Daoy (cell line): ENCODE measurements around the gene PATZ1. TPM values are rescaled to one million over a fixed set of nuclear protein-coding genes. Genes with fewer than 3 reads are reported as not detected.
"Not testable (repeated sequence)": the region's sequence is repeated elsewhere in the genome, so short reads cannot be mapped to it uniquely, and the experiment has no call there.

Experiments used
- DNase-seq: peaks from one replicate; pipeline ENCODE4 v3.0.0-alpha.2; 2015; ENCODE audit warnings: low read depth
- total RNA-seq: library from RNA; depleted of rRNA; stranded (reverse); fragments of >200 nt; shearing (Covaris generic); gene quantifications from 2 replicates; pipeline ENCODE4 v1.2.3, GENCODE V29; 2014

The PATZ1 gene
- total RNA-seq, 1 experiment from 2014 or later, result 19.5 TPM

- no peak for DNase-seq
Observed at GRCh38 chr22:31343235-31344191, 2.6 kb downstream of the PATZ1 start.

DNA sequence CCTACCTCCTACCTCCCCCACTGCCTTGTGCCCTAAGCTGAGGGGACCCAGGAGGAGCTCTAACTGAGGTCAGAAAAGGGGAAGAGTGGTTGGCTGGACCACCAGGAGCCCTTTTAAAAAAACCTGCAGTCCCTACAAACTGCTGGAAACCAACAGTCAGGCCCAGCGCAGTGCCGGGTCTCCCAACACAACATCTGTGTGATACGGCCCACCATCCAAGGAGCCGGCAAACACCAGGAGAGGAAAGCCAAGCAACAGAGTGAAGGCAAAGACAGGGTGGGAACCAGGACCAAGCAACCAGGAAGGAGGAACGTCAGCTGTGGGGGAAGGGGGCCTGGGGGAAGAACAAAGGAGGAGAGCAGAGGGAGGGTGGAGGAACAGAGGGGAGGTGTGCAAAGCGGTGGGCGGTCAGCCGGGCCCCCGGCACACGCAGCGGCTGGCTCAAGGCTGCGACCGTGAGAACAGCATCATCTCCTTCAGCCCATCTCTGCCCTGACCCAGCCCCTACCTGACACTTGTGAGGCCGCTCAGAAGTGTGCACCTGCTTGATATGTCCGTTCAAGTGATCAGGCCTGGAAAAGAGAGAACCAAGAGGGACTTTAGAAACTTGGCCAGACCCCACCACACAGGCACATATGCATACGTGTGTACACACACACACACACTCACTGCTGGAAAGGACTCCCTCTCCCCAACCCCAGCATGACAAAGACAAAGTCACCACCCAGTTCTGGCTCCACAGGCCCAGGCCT lies 3.6 kb downstream of the PATZ1 start:
- no peak for DNase-seq

GRCh38 chr22:31341386-31342088 lies 4.6 kb downstream of the PATZ1 start:
- no peak for DNase-seq

GRCh38 chr22:31340765-31341247 lies 5.3 kb downstream of the PATZ1 start:
- no peak for DNase-seq

DNA sequence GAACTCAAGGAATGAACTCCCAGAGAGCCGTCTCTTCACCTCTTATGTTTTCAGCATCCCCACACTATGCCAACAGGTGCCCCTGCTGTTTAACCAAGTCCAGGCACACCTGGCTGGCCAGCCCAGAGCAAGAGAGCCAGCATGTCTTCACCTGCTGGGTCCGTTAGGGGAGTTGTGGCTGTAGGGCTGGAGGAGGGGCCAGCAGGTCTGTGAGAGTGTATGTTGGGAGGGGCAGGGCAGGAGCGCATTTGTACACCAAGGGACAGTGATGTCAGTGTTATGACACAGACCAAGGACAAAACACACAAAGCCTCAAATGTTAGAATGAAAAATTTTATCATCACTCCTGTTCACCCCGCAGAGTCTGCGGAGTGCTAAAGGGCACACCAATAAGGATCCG lies 5.8 kb downstream of the PATZ1 start:
- DNase-seq, result no peak

GRCh38 chr22:31339148-31339832 lies 6.9 kb downstream of the PATZ1 start:
- no peak for DNase-seq

- DNase-seq, result no peak
Observed at GRCh38 chr22:31337178-31337577, 9.0 kb downstream of the PATZ1 start.

GRCh38 chr22:31334329-31334728 lies 11.8 kb downstream of the PATZ1 start:
- DNase-seq, result no peak

- no peak for DNase-seq
Observed at GRCh38 chr22:31333641-31334040, 12.5 kb downstream of the PATZ1 start.

DNA sequence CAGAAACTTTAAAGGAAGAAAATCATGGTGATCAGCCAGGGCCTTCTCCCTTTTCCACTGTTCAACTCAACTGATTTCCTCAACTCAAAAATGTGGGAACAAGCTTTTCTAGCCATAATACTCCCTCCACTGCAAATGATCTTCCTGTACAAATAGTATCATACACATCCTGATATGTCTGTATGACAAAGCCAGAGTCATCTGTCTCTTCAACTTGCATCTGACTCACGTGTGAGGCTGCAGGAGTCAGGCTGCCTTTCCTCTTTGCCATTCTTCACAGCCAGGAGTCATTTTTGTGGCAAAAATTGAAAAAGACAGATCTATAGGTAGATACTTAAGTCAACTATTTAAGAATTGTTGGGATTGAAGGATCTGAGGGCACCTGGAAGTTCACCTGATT lies 13.3 kb downstream of the PATZ1 start:
- DNase-seq, result no peak

DNA sequence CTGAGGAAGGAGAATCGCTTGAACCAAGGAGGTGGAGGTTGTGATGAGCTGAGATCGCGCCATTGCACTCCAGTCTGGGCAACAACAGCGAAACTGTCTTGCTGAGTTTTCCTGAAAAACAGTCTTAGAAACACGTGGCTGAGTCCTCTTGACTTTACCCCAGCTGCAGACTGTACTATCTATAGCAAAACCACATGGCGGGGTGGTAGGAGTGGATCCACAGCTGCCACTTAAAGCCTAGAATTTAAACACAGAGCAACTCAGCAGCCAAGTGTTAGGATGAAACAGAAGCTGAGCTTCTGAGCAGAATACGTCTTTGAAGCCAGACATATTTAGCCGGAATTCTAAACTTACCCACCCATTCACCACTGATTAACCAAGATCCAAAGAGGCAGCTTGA lies 14.1 kb downstream of the PATZ1 start:
- DNase-seq, result no peak

DNA sequence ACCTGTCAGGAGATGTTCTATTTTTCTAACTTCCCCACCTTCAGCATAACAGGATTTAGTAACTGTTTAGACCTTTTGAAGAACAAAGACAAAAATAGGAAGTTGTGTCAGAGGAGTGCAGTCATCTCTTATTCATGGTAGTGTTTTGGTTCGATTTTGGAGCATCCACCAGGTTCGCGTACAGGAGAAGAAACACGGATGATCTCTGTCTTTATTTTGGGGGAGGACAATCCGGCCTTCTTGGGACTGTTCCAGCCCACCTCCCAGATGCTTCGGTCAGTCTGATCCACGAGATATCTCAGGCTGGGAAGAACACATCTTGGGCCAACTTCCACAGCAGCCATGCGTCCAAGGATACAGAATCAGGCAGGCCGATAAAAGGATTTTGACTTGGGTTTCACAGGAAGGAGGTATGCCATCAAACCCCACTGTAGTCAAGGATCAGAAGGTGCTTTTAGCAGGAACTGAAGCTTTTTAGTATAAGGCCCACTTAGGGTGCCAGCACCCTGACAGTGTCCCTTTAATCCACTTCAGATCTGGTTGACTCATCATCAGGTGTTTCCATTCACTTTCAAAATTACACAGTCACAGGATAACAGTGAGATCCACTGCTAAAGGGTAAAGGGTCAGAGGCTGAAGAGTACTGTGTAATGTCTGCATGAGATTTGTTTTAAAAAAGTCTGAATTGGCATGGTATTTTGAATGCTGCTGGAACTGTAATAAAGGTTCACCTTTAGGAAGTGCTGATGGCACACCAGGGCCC lies 16.5 kb downstream of the PATZ1 start:
- DNase-seq, result no peak

DNA sequence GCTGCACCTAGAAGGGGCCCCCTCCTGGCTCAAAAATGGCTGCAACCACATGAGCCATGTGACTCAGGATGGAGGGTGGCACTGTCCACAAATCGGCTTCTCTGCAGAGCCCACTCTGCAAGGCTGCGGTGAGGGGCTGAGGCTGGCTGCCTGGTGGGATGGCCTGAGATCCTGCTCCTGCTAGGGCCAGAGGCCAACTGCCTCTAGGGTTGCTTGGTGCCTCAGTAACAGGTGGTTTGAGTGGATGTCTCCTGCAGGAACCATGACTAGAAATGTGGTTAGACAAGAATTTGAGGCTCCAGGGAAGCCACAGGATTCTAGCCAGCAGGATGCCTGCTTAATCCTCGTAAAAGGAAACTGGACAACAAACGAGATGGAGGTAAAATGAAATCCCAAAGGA lies 17.1 kb downstream of the PATZ1 start:
- DNase-seq, result no peak

DNA sequence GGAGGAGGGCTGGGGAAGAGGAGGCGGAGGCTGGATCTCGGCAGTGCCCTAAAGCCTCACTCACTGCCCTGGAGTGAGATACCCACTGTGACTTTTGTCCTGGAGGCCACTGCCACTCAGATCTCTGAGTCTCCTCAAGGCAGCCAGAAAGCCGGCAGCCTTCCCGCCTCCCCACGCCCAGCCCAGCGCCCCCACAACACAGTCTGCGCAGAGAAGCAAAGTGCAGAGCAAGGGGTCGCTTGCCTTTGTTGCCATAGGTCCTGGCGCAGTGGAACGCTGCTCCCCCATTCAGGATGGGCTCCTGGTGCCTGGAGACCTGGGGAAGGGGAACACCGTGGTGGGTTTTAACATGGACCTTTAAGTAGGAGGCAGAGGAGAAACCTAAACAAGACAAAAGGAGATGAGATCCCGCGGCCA lies 17.6 kb downstream of the PATZ1 start:
- DNase-seq, result no peak

GRCh38 chr22:31327806-31328543 lies 18.2 kb downstream of the PATZ1 start:
- no peak for DNase-seq

GRCh38 chr22:31326877-31327276 lies 19.3 kb downstream of the PATZ1 start:
- DNase-seq, result no peak

DNA sequence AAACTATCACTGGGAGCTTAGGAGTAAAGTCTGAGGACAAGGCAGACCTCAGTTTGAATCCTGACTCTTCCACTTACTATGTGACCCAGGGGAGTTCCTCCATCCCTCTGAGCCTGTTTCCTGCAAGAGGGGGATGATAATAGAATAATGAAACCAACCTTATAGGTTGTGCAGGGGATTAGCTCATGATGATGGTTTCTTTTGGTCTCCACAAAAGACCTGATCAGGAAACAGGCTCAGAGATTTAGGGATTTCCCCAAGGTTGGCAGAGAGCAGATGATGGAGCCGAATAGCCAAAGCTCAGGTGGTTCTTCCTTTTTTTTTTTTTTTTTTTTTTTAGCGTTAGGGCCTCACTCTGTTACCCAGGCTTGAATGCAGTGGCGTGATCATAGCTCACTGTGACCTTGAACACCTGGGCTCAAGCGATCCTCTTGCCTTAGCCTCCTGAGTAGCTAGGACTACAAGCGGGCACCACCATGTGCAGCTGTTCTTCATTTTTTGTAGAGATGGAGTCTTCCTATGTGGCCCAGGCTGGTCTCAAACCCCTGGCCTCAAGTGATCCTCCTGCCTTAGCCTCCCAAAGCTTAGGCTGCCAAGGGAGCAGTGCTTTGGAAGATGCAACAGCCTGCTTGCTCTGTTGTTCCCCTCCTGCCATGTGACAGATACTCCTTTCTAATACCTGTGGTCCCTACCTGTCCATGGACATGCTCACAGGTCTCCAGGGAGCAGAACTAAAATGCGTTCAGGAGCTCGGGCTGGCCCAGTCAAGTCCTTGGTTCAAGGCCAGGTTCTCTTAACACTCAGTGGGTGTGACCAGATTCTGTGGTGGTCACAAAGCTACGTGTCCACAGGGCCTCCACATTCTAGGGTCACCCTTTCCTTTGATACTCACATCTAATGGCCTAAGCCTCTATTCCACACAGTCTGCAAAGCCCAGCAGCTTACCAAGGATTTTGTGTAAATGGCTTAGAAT lies 22.3 kb downstream of the PATZ1 start:
- no peak for DNase-seq

DNA sequence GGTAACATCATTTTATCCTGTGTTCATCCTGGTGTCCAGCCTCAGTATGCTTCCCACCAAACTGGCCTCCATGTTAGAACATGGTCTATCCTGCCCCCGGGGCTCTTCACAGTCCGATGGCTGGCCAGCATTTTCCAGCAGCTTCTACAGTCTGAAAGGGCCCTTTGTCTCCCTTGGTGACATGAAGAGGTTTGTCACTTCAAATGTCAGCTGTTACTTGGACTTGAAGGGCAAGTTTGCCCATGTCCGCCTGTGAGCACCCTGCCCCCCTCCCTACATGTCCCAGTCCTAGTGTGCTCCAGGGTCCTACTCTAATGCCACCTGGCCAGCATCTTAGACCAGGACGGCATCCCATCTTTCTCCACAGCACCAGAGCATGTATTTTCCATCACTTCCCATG lies 24.7 kb downstream of the PATZ1 start:
- DNase-seq, result no peak

DNA sequence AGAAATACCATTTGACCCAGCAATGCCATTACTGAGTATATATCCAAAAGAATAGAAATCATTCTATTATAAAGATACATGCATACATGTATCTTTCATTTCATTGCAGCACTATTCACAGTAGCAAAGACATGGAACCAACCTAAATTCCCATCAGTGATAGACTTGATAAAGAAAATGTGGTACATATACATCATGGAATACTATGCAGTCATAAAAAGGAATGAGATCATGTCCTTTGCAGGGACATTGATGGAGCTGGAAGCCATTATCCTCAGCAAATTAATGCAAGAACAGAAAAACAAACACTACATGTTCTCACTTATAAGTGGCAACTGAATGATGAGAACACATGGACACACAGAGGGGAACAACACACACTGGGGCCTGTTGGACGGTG lies 31.9 kb downstream of the PATZ1 start:
- DNase-seq, result not testable (repeated sequence)
